Measurements from ENCODE around the gene CABLES1. TPM values are rescaled to one million over a fixed set of nuclear protein-coding genes. Genes with fewer than 3 reads are reported as not detected.

Gene CABLES1
- total and polyA plus RNA-seq, 2 of the 8 experiments (the other 6 are each of a cell fraction or from before 2014, with no cell fraction given), result 9.2 to 26.4 TPM

DNA sequence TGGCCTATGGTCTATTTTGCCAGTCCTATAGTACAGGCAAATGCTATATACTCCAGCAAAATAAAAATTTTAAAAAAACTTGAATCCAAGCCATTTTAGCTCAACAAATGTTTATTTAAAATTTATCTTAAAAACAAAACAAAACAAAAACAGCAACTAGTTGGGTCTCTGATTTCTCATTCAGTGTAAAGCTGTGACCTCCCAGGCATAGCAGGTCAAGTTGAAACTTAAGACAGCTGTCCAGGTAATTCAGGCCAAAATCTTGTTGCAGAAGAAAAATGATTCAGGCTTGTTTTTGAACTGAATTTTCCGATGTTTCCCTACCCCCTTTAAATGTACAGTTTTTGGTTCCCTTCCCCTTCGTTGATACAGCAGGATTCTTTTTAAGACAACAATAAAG, 58.5 kb downstream of the CABLES1 start (continued):
- TF ChIP-seq, protein P1, sequence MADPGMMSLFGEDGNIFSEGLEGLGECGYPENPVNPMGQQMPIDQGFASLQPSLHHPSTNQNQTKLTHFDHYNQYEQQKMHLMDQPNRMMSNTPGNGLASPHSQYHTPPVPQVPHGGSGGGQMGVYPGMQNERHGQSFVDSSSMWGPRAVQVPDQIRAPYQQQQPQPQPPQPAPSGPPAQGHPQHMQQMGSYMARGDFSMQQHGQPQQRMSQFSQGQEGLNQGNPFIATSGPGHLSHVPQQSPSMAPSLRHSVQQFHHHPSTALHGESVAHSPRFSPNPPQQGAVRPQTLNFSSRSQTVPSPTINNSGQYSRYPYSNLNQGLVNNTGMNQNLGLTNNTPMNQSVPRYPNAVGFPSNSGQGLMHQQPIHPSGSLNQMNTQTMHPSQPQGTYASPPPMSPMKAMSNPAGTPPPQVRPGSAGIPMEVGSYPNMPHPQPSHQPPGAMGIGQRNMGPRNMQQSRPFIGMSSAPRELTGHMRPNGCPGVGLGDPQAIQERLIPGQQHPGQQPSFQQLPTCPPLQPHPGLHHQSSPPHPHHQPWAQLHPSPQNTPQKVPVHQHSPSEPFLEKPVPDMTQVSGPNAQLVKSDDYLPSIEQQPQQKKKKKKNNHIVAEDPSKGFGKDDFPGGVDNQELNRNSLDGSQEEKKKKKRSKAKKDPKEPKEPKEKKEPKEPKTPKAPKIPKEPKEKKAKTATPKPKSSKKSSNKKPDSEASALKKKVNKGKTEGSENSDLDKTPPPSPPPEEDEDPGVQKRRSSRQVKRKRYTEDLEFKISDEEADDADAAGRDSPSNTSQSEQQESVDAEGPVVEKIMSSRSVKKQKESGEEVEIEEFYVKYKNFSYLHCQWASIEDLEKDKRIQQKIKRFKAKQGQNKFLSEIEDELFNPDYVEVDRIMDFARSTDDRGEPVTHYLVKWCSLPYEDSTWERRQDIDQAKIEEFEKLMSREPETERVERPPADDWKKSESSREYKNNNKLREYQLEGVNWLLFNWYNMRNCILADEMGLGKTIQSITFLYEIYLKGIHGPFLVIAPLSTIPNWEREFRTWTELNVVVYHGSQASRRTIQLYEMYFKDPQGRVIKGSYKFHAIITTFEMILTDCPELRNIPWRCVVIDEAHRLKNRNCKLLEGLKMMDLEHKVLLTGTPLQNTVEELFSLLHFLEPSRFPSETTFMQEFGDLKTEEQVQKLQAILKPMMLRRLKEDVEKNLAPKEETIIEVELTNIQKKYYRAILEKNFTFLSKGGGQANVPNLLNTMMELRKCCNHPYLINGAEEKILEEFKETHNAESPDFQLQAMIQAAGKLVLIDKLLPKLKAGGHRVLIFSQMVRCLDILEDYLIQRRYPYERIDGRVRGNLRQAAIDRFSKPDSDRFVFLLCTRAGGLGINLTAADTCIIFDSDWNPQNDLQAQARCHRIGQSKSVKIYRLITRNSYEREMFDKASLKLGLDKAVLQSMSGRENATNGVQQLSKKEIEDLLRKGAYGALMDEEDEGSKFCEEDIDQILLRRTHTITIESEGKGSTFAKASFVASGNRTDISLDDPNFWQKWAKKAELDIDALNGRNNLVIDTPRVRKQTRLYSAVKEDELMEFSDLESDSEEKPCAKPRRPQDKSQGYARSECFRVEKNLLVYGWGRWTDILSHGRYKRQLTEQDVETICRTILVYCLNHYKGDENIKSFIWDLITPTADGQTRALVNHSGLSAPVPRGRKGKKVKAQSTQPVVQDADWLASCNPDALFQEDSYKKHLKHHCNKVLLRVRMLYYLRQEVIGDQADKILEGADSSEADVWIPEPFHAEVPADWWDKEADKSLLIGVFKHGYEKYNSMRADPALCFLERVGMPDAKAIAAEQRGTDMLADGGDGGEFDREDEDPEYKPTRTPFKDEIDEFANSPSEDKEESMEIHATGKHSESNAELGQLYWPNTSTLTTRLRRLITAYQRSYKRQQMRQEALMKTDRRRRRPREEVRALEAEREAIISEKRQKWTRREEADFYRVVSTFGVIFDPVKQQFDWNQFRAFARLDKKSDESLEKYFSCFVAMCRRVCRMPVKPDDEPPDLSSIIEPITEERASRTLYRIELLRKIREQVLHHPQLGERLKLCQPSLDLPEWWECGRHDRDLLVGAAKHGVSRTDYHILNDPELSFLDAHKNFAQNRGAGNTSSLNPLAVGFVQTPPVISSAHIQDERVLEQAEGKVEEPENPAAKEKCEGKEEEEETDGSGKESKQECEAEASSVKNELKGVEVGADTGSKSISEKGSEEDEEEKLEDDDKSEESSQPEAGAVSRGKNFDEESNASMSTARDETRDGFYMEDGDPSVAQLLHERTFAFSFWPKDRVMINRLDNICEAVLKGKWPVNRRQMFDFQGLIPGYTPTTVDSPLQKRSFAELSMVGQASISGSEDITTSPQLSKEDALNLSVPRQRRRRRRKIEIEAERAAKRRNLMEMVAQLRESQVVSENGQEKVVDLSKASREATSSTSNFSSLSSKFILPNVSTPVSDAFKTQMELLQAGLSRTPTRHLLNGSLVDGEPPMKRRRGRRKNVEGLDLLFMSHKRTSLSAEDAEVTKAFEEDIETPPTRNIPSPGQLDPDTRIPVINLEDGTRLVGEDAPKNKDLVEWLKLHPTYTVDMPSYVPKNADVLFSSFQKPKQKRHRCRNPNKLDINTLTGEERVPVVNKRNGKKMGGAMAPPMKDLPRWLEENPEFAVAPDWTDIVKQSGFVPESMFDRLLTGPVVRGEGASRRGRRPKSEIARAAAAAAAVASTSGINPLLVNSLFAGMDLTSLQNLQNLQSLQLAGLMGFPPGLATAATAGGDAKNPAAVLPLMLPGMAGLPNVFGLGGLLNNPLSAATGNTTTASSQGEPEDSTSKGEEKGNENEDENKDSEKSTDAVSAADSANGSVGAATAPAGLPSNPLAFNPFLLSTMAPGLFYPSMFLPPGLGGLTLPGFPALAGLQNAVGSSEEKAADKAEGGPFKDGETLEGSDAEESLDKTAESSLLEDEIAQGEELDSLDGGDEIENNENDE (IDR thresholded peaks at IDR 0.05; ENCODE audit: insufficient replicate concordance, low read length), result no peak
